ENCODE data around the gene UBXN2A.

DNA sequence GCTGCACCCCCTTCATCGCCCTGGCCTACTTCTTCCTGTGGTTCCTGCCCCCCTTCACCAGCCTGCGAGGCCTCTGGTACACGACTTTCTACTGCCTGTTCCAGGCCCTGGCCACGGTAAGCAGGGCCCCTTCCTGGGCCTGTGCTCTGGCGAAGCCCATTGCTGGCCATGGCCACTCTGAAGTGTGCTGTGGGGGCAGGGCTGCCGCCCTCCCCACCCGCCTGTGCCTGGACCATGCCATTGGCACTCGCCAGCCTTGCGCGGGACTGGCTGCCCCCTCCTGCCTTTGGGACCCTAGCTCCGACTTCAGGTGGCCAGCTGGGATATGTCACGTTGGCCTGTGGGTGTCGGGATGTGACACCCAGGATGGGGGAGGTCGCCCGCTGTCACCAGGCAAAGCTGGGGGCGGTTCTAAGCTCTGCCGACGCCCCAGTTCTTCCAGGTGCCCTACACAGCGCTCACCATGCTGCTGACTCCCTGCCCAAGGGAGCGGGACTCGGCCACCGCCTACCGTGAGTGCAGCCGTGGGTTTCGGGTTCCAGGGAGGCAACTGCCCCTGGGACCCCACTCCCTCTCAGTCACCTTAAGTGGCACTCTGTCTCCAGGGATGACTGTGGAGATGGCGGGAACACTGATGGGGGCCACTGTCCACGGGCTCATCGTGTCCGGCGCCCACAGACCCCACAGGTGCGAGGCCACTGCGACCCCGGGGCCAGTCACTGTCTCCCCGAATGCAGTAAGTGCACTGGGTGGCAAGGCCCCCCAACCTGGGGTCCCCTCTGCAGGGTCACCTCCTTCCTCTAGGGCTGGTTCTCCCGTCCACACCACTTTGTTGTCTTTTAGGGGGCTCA, 76.8 kb downstream of the UBXN2A start:
- TF ChIP-seq, protein P1, sequence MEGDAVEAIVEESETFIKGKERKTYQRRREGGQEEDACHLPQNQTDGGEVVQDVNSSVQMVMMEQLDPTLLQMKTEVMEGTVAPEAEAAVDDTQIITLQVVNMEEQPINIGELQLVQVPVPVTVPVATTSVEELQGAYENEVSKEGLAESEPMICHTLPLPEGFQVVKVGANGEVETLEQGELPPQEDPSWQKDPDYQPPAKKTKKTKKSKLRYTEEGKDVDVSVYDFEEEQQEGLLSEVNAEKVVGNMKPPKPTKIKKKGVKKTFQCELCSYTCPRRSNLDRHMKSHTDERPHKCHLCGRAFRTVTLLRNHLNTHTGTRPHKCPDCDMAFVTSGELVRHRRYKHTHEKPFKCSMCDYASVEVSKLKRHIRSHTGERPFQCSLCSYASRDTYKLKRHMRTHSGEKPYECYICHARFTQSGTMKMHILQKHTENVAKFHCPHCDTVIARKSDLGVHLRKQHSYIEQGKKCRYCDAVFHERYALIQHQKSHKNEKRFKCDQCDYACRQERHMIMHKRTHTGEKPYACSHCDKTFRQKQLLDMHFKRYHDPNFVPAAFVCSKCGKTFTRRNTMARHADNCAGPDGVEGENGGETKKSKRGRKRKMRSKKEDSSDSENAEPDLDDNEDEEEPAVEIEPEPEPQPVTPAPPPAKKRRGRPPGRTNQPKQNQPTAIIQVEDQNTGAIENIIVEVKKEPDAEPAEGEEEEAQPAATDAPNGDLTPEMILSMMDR (conservative IDR thresholded peaks at IDR 0.05; ENCODE audit: low read length) = no peak
- no peak for TF ChIP-seq EZH2phosphoT487 (IDR thresholded peaks at IDR 0.05; ENCODE audit: borderline replicate concordance)
